Middle frontal gyrus (tissue), 1 donor: ENCODE data around the gene HABP2.

ENCODE experiments used
- DNase-seq: peaks from one replicate; pipeline ENCODE4 v3.0.0-alpha.2; 2015; ENCODE audit warnings: low spot score; ENCODE audit errors: extremely low spot score

HABP2 gene

DNA sequence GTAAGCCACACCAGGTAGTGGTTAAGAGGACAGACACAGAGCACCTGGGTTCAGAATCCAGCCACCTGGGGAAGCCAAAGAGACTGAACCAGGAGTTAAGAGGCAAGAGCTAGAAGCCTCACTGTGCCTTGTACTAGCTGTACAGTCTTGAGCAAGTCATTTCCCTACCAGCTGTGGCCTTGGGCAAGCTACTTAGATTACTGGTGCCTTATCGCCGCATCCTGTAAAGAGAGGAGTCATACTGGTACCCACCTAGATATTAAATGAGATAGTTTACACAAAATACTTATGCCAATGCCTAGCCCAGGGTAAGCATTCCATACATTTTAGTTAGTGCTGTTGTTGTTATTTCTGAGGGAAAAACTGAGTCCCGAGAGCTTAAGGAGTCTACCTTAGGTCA is 47.7 kb downstream of the HABP2 start:
- no peak for DNase-seq

DNA sequence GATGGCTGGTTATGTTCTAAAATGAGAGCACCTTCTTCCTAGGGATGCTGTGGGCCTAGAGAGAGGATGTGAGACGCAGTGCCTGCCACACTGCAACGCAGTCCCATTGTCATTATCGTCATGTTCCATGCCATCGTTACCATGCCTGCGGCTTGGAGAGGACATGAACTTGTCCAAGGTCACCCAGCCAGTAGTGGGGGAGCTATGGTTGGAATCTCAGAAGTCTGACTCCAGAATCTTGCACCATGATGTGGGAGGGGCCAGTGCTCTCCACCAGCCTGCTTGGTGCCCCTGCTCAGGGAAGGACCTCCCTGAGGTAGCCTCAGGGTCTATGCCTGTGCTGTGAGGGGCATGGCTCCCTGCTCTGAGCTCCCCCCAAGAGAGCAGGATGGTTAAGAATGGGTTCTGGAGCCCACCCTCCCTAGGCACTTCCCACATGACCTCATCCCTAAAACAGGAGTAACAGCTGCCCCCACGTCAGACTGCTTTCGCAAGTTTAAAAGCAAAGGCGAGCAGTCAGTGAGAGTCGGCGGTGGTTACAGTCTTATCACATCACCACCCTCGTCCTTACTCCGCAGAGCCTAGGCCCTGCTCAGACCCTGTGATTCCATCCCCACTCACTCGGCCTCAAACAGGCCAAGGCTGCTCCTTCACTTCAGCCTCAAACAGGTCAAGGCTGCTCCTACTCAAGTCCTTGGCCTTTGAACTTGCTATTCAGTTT is 50.4 kb downstream of the HABP2 start:
- DNase-seq = no peak

DNA sequence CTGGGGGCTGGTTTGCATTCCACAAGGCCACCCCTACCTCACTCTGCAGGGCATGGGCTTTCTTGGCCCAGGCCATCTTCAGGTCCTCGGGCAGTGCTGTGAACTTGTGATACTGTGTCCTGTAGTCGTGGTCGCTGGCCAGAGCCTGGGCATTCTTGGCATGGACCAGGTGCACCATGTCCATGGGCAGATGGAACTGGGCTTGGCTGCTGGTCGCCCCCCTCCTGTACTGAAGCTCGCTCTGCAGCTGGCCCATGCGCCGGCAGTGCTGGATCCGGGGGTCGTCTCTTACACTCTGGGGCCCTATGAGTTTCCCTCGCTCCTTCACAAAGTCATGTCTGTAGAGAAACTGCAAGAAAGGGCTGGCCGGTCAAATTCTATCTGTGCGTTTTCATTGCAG is 51.7 kb downstream of the HABP2 start:
- no peak for DNase-seq

DNA sequence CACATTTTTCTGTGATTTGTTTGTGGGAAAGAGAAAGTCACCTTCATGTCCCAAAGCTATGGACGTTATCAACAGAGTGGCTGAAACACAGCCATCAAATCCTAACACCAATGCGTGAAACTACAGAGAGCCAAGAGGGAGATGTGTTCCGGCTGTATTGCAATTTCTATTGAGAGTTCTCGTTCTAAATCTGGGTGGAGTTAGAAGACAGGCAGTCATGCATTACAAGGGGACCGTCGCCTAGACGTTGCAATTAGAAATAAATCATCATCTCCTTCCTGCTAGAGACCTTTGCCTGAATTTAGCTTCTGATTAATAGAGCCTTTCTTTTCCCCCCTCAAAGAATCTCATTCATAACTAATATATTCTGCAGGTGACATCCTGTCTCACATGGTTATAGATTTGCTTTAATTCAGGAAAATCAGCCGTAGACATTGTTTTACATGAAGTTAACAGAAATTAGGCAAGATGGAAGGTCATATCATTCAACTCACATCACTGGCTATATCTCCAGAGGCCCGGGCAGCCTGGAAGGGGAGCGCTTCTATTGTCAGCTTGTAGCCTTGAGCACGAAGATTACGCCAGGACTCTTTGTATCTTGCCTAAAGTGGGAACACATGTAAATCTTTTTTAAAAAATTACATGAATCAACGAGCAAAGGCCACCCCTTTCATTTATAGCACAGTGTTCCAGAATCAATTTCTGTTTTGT is 52.6 kb downstream of the HABP2 start:
- DNase-seq = no peak

DNA sequence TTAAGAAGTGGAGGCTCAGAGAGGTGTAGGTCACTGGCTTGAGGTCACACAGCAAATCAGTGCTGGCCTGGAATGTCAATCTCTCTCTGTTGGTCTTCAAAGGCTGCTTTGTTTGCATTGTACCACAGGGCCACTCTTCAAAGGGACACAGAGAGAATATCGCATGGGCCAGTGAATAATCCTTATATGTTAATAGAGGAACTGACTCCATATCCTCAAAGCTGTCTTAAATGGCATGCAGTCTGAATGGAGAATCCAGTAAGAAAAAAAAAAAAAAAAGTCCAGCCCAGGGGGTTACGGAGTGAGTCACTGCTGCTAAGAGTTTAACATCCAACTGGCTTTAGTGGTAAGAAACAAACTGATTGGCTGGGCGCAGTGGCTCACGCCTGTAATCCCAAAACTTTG is 56.9 kb downstream of the HABP2 start:
- no peak for DNase-seq

DNA sequence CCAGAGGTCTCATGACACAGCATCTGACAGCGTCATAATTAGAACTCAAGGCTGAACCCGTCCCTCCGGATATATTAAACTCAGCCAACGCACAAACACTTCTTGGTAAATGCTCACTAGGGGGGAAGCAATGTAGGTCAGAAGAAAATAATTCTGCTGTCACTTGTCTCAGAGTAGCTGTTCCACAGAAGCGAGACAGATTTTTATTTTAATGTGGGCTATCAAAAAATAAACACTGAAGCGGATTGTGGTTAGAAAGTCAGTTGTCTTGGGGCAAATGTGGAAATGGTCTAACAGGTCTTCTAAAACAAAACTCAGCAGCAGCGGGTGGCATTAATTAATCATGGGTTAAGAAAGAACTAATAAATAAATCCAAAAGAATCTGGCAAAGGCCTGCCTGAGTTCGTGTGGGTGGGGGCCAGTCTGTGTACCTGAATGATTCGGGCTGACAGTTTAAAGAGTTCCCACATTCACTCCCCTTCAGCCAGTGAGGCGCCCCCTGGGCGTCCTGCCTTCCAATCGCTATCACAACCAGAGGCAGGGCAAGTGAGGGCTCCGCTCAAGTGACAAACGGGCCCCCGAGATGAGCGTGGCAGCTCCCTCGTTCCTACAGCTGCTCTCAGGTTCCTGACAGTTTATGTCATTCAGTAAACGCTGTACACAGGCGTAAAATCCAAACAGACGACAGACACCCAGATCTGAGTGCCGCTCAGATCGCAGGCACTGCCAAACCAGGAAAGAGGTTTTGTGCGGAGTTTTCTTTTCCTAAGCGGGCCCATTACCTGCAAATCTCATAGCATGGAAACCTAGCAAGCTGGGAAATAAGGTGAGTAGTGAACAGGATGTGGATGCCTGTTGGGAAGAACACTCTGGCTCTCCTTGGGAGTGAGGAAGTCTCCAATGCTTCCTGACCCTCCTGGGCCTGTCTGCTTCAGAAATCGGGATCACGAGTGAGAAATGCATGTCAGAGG is 58.1 kb downstream of the HABP2 start:
- no peak for DNase-seq

DNA sequence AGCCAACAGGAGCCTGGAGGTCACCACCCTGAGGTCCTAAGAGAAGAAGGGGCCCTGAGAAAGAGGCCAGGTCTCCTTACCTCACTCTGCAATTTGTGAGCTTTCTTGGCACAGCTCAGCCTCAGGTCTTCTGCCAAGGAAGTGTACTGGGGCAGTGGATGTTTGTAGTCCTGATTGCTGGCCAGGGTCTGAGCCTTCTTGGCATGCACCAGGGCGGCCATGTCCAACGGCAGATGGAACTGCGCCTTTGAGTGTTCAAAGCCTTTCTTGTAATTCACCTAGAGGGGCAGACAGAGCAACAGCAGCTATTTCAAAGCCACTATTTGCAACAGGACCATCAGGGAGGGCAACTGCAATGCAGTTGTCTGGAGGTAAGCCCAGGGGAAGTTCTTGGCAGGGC is 59.3 kb downstream of the HABP2 start:
- no peak for DNase-seq

DNA sequence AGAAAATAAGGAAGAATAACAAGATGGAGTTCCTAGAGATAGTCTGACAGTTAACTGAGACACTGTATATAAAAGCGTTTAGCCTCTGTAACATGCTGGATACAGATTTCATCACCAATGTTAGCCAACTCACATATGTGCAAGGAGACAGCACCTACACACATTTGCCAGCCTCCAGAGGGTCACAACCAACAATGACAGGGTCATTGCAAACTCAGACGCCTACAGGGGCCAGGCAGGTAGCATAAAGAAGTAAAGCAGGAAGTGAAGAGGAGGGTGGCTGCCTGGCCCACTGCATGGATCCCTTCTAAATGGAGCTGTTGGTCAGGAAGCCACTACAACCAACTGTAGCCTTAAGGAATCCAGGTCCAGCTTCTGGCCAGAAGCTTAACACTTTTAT is 60.6 kb downstream of the HABP2 start:
- DNase-seq = no peak

DNA sequence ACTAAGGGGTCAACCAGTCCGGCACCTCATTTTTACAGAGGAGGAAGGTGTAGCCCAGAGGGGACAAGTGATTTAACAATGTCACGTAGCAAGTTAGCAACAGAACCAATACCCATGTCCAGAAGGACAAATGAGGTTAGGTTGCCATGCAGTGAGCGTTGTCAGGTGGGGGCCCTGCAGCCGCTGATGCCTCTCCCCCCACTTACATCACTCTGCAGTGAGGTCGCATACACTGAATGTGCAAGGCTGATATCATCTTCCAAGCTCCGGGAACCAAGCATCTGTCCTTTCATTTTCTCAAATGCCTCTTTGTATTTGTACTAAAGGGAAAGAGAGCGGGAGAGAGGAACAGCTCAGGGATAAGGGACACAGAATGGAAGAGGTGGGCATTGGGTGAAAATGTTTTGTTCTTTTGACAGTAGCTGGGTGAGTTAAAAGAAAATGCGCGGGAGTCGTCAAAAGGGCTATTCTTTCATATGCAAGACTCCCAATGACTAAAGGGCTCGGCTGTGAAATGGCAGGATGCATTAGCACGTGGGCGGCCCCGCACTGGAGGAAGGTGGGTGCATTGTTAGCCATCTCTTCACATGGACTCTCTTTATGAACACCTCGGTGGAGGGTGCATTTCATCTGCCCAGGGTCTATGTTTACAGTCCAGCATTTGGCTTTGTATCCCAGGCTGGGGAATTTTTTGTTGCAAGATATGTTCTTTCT is 61.3 kb downstream of the HABP2 start:
- no peak for DNase-seq

DNA sequence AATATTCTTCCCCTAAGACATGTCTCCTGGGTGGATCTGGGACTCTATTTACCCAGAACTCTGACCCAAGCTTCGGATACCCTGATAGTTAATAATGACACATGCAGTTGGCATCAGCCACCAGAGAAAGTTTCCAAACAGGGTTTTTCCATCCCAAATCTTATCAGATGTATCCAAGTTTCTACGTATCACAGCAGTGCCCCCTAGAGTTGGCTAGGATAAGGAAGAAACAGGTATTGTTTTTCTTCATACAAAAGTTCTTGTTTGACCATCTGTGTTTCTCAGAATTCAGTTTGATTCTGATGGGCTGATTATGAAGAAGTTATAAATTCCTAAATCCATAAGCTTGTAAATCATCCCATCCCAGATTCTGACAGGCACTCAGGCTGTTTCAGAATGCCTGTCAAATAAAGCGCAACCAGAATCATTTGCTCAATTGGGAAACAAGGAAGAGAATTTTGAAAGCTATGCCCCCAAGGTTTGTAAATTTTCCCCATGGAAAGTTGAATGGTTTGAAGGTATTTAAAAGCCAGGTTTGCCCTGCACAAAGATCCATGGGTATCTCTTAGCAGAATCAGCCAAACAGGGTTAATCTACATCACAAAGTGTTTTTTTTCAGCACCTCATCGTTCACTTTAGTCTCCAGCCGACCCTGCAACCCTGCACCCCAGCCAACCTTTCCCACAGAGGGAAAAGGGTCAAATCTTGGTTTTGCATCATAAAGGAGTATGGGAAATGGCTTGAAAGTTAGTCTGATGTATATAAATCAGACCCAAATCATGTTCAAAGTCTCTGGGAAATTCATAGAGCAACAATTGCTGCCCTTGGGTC is 63.6 kb downstream of the HABP2 start:
- DNase-seq = no peak

DNA sequence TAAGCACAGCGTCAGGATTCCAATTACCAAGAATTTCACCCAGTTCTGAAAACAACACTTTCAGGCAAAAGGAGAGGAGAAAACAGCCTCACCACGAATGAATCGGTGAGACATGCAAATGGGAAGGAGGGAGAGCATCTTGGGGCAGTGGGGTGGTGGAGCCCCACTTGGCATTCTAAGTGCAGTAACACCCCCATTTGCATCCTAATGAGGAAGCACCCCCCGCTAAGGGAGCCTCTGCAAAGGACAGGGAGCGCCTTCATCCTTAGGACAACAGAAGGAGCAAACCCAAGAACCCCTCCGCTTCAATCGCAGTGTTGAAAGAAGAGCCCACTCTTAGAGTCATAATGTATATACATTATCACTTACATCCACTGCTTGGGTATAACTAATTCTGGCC is 64.2 kb downstream of the HABP2 start:
- no peak for DNase-seq

DNA sequence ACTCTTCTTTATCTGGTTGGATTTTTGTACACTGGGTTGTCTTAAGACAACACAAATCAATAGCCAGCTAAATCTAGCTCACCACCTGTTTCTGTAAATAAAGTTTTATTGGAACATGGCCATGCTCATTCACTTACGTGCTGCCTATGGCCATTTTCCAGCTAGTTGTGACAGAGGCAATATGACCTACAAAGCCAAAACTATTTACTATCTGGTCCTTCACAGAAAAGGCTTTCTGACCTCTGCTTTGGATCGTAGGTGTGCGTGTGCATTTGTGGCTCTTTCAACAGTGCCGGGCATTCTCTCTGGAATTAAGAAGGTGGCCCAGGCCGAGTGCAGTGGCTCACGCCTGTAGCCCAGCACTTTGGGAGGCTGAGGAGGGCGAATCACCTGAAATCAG is 65.5 kb downstream of the HABP2 start:
- no peak for DNase-seq

DNA sequence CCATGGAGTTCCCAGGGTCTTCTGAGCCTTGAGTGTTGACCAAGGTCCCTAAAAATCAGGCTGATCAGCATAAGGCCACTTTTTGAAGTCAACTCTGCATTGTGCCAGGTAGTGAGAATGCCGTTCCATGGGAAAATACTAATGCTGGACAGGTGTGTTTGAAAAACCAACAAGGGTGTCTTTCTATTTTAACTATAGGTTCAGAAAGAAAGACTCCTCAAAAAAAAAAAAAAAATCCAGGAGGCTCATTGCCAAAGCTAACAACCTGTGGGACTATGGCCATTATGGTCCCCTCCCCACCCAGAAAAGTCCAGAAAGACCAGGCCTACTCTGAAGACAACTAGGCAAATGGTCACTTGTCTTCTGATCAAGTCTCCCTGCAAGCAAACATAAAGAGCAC is 66.5 kb downstream of the HABP2 start:
- DNase-seq = no peak

DNA sequence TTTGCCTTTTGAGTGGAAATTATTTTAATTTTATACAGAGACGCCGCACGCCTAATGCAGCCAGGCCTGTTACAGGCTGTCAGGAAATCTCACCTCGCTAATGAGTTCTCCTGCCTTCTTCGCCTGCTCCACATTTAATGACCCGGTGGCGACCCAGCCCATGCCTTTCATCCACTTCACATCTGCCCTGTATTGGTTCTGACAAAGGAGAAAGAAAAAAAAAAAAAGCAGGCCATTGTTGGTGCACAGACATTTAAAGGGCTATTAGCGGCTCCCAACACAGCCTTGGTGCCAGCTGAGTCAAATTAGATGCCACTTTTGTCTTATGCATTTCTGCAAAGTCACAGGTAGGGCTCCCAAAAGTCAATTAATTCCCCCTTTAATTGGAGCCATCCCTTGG is 67.7 kb downstream of the HABP2 start:
- no peak for DNase-seq

DNA sequence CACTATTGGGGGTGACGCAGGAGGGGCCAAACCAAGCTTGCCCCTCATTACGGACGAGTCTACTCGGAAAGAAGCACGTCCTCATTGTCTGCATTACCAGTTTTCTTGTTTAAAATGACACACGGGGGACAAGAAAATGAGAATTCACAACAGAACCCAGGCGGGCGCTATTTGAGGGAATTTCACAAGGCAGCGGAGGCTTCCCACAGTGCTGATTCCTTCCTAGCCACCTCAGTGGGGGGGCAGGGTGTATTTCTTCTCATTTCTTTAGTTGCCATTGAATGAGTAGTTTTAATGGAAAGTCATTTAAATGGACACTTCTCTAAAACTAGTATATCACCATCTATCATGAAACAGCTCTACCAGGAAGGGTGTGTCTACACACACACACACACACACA is 68.1 kb downstream of the HABP2 start:
- DNase-seq = no peak

DNA sequence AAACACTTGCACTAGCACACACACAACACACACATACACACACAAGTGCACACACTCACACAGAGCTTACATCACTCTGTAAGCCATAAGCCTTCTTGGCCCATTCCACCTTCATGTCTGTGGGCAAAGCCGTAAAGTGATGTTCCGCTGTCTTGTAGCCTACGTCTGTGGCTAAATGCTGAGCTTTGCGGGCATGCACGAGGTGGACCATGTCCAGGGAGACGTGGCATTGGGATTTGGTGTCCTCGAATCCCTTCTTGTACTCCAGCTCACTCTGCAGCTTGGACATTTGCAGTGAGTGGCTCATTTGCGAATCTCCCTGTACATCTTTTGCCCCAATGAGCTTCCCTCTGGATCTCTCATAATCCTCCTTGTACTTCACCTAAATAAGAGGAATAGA is 68.9 kb downstream of the HABP2 start:
- no peak for DNase-seq

DNA sequence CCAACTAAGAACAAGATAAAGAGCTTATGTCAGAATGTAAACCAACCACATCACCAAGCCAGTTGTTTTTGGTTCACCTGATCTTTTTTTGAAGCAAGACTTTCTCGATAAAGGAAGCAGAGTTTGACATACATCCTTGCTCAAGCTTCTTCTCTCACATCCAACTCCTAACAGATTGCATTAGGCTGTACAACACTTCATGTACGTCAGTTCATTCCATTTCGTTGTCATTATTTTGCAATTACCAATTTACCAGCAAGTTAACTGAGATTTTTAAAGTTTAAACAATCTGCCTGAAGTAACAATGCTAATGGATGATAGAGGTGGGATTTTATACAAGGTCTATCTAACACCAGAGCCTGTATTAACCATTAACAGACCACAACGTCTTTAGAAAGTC is 70.0 kb downstream of the HABP2 start:
- DNase-seq = no peak

DNA sequence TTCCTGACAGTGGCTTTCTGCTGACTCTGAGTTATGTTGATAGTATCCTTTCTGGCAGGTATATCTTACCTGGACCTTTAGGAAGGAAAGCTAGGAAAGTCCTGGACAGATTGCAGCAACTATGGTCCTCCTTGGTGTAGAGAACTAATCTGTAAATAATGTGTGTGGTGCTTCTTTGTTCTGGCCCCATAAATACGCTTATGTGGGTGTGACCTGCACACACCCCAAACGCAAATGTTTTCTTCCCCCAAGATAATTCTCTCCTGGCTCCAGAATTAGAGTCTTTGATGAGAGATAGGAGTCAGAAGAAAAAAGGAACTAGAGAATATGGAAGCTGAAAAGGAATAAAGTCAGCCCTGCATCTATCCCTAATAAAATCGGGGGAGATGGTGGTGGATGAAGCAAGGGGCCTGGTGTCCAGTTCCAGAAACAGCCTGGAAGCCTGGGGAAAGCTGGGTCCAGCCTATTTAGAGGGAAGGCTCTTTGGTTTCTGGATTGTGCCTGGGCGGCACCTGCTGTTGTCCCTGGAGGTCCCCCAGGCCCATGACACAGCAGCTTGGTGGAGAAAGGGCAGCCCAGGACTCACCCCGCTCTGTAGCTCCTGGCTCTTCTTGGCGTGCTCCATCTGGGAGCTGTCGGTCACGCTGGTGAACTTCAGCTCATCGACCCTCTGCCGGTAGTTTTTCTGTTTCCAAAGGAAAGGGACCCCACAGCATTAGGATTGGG is 72.8 kb downstream of the HABP2 start:
- DNase-seq = no peak

DNA sequence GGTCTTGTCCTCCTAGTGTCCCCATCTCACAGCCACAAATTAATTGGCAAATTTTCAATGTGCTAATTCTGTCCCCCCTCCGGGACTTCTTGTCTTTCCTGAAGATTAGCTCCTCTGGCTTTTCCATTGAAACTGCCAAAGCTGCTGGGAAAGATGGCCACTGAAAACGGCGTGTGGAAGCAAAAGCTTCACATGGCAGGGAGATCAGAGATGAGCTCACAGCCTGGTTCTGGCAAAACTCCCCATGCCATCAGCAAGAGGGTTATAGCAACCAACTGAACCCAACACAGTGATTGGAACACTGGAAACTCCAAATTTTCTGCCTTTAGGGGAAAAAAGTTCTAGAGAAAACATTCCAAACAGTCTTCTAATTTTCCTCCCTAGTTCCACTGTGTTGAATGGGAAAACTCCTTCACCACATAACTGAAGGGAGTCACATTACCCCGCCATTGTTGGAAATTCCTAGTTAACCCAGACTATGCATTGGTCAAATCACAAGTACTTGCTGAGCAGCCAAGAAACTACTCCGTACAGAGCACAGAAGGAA is 74.0 kb downstream of the HABP2 start:
- no peak for DNase-seq

DNA sequence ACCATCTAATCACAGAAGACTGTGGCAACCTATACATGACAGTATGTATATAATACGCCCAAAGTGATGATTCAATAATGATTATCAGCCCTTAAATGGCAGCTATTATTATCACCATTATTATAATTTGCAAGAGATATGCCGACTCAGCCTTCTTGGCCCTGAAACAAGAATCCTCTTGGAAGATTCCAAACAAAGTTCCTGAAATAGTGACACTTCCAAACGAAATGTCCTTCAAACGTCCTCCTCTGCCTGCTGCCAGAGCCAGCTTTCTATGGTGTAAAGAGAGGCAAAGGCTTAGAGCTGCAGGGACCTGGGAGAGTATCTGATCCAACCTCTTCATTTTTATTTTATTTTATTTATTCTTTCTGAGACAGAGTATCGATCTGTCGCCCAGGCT is 75.0 kb downstream of the HABP2 start:
- DNase-seq = no peak
